SK-N-MC (cell line): Measurements from ENCODE around the gene LMTK2.

Experiments
- EZH2 ChIP-seq: fragments of 200-600 bp; sonication (generic); IDR thresholded peaks from one replicate; pipeline ENCODE4 v1.6.1; 2017; ENCODE audit warnings: antibody characterized with exemption
- FOXP2 ChIP-seq: optimal IDR thresholded peaks from 2 replicates; pipeline ENCODE3; 2011; ENCODE audit warnings: mild to moderate bottlenecking, moderate library complexity; ENCODE audit not compliant: insufficient read depth; ENCODE audit errors: extremely low read length, control extremely low read depth
- POLR2AphosphoS5 ChIP-seq: IDR thresholded peaks from 2 replicates; pipeline ENCODE4 v1.6.1; 2012; ENCODE audit warnings: mild to moderate bottlenecking, low read depth, low read length, borderline replicate concordance

- no peak for TF ChIP-seq POLR2AphosphoS5
- no peak for TF ChIP-seq EZH2
- TF ChIP-seq FOXP2, result no peak
Measured at GRCh38 chr7:98256431-98256830, 149.8 kb downstream of the LMTK2 start.
